B cell (primary cell): ENCODE results near the gene OLFM2.

Experiments used
- EZH2 ChIP-seq: IDR thresholded peaks from 2 replicates; pipeline ENCODE4 v1.6.1; 2012; ENCODE audit warnings: borderline replicate concordance, low read depth, mild to moderate bottlenecking, moderate library complexity, low read length; ENCODE audit not compliant: insufficient read depth, poor library complexity, severe bottlenecking
- TF ChIP-seq, protein P1 (sequence below): fragments of 200-600 bp; IDR thresholded peaks from one replicate; pipeline ENCODE4 v1.8.0; 2022; ENCODE audit warnings: antibody characterized with exemption, mild to moderate bottlenecking

- TF ChIP-seq, protein P1, sequence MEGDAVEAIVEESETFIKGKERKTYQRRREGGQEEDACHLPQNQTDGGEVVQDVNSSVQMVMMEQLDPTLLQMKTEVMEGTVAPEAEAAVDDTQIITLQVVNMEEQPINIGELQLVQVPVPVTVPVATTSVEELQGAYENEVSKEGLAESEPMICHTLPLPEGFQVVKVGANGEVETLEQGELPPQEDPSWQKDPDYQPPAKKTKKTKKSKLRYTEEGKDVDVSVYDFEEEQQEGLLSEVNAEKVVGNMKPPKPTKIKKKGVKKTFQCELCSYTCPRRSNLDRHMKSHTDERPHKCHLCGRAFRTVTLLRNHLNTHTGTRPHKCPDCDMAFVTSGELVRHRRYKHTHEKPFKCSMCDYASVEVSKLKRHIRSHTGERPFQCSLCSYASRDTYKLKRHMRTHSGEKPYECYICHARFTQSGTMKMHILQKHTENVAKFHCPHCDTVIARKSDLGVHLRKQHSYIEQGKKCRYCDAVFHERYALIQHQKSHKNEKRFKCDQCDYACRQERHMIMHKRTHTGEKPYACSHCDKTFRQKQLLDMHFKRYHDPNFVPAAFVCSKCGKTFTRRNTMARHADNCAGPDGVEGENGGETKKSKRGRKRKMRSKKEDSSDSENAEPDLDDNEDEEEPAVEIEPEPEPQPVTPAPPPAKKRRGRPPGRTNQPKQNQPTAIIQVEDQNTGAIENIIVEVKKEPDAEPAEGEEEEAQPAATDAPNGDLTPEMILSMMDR, result no peak
- TF ChIP-seq EZH2, result no peak
Observed at GRCh38 chr19:9883764-9884163, 52.6 kb downstream of the OLFM2 start.
